NCI-H2227 (cell line): Measurements from ENCODE around the gene ZEB1.
"Not testable (repeated sequence)": the region's sequence is repeated elsewhere in the genome, so short reads cannot be mapped to it uniquely, and the experiment has no call there.

Experiments used
- DNase-seq: peaks from one replicate; lab custom pipeline; 2025; ENCODE audit not compliant: unreplicated experiment; lab: John Stamatoyannopoulos, UW

ZEB1 gene

DNA sequence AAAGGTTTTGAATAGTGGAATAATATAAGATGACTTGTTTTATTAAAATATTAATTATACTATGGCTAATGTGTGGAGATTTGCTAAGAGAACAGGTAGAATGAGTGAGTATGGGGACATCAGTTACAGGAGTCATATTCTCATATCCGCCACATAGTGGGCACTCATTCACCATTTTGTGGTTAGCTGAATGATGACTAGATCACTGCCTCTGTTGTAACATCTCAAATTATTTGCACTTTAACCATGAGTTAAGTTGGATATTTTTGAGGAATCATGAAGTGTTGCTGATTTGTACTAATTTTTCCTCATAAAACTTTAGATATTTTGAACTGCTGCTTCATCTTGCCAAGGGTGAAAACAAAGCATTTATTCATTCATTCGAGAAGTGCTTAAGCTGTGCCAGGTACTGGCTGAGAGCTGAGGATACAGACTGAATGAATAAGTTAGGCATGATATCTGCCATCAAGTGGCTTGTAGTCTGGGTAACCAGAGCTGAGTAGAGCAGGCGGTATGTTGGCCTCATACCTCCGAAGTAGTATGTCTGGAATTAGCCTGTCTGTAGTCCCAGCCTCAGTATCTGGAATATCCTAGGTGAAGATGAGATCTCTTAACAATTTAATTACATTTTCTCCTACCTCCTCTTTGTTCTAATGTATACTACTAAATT is 100.5 kb downstream of the ZEB1 start:
- DNase-seq: no peak

GRCh38 chr10:31421322-31421721 is 102.3 kb downstream of the ZEB1 start:
- DNase-seq: no peak

DNA sequence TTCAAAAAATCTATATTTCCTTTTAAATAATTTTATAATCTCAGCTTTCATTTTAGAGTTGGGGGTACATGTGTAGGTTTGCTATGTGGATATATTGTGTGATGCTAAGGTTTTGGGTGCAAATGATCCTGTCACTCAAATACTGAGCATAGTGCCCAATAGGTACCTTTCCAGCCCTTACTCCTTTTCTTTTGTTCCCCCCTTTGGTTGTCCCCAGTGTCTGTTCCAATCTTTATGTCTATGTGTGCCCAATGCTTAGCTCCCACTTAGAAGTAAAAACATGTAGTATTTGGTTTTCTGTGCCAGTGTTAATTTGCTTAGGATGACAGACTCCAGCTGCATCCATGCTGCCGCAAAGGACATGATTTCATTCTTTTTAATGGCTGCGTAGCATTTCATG is 103.6 kb downstream of the ZEB1 start:
- DNase-seq: no peak

DNA sequence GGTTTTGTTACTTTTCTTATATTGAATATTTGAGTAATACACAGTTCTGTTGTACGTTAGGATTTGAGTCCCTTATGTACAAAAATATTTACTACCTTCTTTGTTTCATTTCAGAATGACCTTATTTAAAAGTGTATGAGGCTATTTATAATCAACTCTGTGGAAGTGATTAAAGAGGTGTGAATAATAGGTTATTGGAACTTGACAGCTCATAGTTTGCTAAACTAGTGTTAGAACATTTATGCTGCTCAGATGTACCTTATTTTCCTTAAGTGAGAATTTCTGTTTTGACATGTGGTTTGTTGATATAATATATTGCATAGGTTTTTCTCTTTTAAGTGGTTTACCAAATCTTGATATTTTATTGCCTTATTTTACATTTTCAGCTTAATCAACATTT is 105.5 kb downstream of the ZEB1 start:
- no peak for DNase-seq

- no peak for DNase-seq
Observed at GRCh38 chr10:31426401-31426800, 107.4 kb downstream of the ZEB1 start.

DNA sequence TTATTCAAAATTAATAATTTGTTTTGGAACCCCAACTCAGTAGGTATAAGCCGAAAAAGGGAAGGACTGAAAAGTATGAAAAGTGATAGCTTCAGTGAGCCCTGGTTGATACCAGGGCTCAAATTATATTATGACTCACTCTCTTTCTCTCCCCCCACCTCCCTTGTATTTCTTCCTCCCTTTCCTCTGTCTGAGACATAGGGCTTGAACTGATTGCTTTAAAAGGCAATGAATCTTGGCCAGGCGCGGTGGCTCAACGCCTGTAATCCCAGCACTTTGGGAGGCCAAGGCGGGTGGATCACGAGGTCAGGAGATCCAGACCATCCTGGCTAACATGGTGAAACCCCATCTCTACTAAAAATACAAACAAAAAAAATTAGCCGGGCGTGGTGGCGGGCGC is 108.3 kb downstream of the ZEB1 start:
- DNase-seq: not testable (repeated sequence)

DNA sequence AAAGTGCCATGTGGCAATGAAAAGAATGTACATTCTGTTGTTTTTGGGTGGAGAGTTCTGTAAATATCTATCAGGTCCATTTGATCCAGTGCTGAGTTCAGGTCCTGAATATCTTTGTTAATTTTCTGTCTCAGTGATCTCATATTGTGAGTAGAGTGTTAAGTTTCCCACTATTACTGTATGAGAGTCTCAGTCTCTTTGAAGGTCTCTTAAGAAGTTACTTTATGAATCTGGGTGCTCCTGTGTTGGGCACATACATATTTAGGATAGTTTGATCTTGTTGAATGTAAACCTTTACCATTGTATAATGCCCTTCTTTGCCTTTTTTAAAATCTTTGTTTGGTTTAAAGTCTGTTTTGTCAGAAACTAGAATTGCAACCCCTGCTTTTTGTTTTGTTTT is 109.5 kb downstream of the ZEB1 start:
- not testable (repeated sequence) for DNase-seq

GRCh38 chr10:31431021-31431420 is 112.0 kb downstream of the ZEB1 start:
- DNase-seq: no peak

- DNase-seq: no peak
Observed at GRCh38 chr10:31437959-31438358, 118.9 kb downstream of the ZEB1 start.

- DNase-seq: no peak
Observed at GRCh38 chr10:31451766-31452165, 132.8 kb downstream of the ZEB1 start.

DNA sequence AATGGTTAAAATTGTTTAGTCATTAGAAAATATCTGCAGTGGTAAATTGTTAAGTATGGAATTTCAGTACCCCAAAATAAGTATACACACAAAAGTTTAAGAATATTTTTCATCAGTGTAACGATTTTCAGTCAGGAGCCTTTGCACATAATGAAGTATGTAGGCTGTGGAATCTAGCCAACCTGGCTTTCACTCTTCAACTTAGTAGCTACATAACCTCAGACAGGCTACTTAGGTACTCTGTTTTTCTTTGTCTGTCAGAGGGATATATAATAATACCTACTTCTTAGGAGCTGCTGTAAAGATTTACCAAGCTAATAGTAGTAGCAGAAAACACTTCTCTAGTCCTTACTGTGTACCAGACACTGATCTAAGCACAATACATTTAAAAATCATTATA is 137.5 kb downstream of the ZEB1 start:
- DNase-seq: no peak

GRCh38 chr10:31457858-31458257 is 138.8 kb downstream of the ZEB1 start:
- no peak for DNase-seq

DNA sequence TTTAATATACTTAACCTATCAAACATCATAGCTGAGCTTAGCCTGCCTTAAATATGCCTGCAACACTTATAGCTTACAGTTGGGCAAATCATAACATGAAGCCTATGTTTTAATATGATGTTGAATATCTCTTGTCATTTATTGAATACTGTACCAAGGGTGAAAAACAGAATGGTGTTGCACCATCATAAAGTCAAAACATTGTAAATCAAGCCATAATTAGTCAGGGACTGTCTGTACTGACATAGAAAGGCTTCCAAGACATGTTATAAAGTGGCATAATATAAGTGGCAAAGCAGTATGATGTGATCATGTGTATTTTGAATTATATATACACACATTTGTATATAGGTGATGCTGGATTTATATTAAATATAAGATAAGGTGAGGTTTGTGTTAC is 140.0 kb downstream of the ZEB1 start:
- DNase-seq: no peak

DNA sequence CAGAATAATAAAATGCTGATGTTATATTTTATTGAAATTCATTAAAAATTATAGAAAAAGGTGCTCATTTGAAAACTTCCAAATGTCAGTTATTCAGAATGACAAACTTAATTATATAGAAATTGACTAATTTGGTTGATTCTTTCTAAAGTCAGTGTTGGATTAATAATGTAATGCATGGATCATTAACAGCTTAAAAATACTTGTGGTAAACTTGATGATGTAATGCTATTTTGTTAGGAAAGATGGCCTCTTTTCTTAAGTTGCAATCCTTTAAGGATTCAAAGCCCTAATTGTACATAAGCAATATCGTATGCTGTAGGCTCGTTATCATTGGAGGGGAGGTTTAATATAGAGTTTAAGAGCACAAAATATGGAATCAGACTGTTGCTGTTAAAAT is 141.2 kb downstream of the ZEB1 start:
- no peak for DNase-seq

- no peak for DNase-seq
Observed at GRCh38 chr10:31464552-31464951, 145.5 kb downstream of the ZEB1 start.

DNA sequence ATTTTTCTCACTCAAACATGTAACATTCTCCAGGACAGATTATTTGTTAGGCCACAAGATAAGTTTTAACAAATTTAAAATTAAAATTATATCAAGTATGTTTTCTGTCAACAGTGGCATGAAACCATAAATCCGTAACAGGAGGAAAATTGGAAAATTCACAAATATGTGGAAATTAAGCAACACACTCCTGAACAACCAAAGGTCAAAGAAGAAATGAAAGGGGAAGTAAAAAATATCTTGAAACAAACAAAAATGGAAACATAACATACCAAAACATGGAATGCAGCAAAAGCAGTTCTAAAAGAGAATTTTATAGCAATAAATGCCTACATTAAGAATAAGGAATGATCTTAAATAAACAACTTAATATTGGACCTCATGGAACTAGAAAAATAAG is 147.3 kb downstream of the ZEB1 start:
- DNase-seq: no peak

DNA sequence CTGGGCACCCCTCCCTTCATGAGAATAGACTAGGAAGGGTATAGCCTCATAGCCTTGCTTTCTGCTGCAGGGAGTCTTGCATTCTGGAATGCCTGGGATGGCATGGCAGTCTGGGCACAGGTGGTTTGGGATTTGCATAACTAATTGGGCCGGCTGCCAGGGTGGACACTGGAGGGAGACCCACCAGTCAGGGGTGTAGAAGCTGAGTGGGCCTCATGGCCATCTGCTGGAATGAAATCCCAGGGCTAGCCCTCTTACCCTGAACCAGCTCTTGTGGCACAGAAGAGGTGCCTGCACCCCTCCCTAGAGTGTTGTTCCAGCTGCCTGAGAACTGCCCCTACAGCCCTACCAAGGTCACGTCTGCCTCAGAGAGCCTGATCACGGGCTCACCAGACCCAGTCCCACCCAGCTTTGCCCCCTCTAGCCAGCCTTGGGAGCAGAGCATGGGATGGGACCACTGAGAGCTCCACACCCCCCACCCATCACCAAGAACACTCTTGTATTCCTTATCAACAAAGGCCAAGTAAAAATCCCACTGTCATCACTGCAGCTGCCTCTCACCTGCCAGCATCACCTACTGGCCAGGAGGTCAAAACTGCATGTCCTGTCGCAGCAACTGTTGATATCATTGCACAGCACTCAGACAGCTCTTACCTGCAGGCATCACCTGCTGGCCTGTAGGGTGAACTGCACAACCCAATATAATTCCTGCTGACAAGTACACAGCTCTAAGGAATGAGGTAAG is 148.9 kb downstream of the ZEB1 start:
- DNase-seq: no peak

DNA sequence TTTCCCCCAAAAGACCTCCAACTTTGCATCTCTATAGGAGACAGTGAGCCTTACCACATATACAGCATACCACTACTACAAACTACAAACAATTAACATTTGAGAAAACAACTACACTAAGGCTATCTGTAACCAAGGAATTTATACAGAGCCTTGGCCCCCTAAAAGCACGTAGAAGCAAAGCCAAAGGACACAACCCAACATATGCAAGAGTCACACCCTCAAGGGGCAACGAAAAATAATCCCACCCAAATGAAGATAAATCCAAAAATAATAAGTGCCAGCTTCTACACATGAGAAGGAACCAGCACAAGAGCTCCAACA is 149.5 kb downstream of the ZEB1 start:
- DNase-seq: no peak

DNA sequence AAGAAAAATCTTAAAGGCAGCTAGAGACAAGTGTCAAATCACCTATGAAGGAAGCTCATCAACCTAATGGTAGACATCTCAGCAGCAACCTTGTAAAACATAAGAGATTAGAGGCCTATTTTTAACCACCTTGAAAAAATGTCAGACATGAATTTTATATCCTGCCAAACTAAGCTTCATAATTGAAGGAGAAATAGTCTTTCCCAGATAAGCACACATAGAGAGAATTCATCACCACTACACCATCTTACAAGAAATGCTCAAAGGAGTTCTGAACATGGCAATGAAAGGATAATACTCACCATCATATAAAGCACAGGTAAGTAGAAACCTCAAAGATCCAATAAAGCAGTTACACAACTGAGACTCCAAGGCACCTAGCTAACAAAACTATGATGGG is 156.5 kb downstream of the ZEB1 start:
- DNase-seq: no peak

DNA sequence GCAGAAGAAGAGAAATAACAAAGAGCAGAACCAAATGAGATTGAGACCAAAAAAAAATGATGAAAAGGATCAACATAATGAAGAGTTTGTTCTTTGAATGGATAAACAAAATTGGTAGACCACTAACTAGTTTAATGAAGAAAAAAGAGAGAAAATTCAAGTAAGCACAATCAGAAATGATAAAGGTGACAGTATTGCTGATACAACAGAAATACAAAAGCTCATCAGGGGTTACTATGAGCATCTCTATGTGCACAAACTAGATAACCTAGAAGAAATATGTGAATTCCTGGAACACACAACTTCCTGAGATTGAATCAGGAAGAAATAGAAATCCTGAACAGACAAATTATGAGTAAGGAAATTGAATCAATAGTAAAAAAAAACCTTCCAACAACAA is 157.1 kb downstream of the ZEB1 start:
- no peak for DNase-seq

- DNase-seq: no peak
Observed at GRCh38 chr10:31477584-31477983, 158.6 kb downstream of the ZEB1 start.

DNA sequence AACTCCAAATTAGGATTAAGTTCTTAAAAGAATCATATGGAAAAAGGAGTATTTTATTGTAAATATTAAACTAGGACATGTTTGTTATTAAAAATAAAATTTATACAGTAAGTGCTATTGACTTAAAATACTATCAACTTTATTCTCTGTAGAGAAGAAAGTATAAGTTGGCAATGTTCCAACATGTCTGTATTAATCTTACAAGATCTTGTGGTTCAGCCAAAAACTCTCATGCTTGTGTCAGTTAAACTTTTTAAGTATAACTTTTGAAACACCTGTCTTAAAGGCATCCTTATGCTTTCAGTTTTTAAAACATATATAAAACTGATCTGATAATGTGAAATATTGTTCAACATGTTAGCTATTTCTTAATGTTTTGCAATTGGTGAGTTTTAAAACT is 160.7 kb downstream of the ZEB1 start:
- DNase-seq: no peak

GRCh38 chr10:31483546-31483945 is 164.5 kb downstream of the ZEB1 start:
- no peak for DNase-seq
